Measurements from ENCODE around the gene PSD4.

GRCh38 chr2:113132414-113133021 lies 41.3 kb upstream of the PSD4 start:
- TF ChIP-seq YY1 (IDR thresholded peaks at IDR 0.05; ENCODE audit: insufficient read depth, insufficient read length) (no peak), ZNF274 (IDR thresholded peaks at IDR 0.05; ENCODE audit: low read depth, low read length) (no peak), SUZ12 (IDR thresholded peaks at IDR 0.05; ENCODE audit: extremely low read depth, insufficient read depth, insufficient read length) (no peak)

All from NT2/D1 (cell line).